8988T (cell line): ENCODE data around the gene ANAPC4.
A peak's percentile ranks its signal among the peaks of the same experiment; 100 is the strongest.

ENCODE experiments used
- DNase-seq: peaks from one replicate; pipeline ENCODE4 v3.0.0; 2011

The ANAPC4 gene

DNA sequence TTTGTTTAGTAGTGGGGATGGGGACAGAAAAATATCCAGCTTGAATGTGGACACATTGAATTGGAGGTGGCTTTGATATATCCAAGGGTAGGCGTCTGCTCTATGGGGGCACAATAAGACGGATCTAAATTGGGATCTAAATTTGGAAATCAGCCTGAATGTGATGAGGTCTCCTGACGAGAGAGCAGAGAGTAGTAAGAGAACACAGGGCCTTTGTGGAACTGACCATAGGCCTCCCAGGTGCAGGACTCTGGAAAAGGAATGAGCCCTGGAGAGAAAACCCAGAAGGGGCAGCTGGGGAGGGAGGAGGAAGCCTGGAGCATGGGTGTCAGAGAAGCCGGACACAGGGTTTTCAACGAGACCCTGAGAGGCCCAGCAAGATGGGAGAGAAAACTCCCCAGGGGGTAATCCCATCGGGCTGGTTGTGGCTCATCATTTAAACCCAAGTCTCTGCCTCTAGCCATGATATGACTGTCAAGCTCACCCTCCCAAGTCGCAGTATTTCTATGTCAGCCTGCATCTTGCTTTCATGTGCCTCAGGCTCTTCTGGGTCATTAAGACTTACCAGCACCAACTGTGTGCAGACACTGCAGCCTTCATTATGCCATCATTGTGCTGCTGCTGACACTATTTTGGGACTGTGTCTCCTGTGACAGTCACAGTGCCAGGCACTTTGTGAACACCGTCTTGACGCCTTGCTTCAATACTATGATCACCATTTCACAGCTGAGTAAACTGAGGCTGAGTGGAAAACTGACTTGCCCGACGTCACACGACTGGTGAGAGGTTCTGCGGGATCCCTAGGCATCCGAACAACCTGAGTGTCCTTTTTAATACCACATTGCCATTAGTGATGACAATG is 57.1 kb downstream of the ANAPC4 start:
- no peak for DNase-seq

DNA sequence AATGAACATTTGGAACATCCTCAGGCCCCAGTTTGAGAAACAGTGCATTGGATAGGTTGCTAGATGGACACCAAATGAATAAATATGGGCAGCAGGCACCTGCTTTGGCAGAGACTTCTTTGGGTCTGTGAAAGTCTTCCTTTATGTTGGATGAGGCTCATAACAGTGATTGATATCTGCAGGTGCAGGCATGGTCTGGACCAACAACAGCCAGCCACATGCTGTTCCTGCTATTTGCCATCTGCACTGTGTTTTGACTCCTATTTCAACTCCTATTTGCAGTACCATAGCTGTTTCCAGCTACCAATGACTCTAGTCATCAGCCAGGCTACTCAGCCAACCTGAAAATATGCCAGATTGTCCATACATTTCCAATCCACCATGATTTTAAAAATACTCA is 60.9 kb downstream of the ANAPC4 start:
- DNase-seq: no peak

DNA sequence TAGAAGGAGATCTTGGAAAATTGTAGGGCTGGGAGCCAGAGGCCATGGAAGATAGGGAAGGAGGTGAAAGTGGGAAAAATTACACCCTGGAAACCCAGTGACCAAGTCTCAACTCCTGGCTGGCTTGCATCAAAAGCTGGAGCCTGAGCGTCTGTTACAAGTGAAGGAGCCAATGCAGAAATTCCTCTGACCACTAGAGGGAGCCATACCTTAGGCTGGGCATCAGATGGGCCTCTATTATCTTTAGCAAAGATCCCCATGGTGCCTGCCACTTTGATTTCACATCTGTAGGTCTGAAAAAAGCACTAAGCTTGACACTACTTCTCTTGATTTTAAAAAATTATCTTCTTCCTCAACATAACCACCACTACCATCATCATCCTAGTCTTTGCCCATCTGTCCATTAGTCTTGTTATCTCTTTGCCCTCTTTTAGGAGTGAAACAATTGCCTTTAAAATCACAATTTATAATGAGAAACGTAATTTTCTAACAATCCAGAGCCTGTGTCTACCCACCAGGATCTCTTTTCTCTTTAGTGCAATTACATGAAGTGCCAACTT is 62.9 kb downstream of the ANAPC4 start:
- DNase-seq: peak; percentile 42

DNA sequence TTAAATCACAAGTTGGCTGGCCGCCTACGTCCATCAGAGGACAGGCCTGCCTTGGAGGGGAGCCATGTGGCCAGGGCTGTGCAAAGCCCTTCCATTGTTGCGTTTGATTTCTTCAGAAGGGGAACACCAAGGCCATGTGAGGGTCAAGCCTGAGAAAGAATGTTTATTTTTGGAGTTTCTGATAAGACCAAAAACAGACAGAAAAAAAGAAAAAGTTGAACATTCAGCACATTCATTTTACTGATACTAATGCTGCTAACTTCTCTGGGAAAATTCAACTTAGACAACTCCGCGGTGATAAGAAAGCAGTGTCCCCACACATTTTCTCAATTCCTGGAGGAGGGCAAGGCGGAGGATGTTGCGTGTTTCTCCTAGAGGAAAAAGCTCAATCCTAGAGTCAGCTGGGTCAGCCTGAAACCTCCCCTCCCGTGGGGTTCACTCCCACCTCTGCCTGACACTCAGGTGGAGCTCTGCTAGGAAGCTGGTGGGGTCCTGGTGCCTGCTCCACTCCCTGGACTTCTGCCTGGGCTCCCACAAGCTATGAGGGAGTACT is 63.5 kb downstream of the ANAPC4 start:
- no peak for DNase-seq

DNA sequence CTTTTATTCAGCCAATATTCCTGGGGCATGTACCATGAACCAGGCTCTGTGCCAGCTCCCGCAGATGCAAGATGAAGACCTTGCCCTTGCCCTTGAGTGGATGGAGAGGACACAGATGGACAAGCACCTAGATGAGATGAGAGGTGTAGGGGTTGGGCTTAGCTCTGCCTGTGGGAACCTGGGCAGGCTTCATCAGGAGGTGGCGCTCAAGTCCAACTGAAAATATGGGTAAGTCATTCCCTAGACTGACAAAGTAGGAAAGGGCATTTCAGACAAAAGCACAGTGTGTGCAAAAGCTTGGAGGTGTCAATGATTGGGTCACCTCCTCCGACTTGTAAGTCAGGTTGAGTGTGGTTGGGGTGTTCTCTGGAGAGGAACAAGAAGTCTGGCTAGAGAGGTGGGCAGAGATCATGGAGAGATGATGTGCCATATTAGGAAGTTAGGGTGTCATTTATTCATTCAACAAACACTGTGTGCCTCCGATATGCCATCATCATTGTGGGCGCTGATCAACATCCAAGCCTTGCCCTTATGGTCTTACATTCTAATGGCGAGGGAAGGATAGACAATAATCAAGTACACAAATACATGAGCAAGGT is 64.6 kb downstream of the ANAPC4 start:
- peak; percentile 29 for DNase-seq

DNA sequence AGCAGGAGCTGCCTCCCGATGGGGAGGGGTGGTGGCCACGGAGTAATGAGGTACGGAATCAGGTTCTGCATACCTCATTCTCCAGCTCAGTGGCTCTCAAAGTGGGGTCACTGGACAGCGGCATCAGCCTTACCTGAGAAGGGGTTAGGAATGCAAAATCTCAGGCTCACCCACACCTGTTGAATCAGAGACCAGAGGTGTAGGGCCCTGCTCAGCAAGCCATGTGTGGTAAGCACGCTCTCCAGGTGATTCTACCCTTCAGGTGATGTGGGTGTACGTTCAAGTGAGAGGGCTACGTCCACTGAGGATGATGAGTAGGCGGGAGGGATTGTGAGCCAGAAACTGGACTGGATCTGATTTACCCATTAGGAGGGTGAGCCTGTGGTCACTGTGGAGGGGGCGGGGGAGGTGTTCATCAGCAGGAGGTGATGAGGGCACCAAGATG is 65.8 kb downstream of the ANAPC4 start:
- DNase-seq: no peak

DNA sequence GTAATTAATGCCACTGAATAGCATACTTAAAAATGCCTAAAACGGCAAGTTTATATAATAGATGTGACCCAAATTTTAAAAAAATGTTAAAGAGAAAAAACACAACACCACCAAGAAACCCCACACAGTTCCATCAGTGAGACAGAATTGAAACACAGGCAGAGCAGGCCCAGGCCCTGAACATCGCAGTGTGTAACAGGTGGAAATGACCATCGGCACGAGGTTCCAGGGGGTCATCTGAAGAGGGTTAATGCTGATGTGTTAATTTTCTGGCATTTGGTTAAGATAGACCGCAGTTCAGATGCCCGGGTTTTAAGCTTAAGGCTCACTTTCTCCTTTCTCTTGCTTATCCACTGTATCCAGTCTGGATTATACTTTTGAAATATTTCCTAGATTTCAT is 66.8 kb downstream of the ANAPC4 start:
- DNase-seq: no peak

DNA sequence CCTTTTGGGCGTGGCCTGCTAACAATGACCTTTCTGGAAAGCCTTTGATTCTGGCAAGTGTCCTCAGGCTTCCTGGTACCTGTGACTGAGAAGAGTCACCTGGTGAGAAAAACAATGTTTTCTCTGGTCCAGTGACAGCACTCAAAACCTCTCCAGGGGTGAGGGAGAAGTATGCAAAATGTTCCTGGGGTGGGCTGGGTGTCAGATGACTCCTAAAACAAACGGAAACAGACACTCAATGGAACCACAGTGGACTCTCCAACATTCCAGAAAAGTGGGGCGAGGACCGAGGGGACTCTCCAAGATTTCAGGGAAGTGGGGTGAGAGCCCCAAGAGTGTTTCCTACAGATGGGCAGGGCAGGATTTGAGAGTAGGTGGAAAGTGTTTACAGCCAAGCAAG is 69.5 kb downstream of the ANAPC4 start:
- DNase-seq: no peak

DNA sequence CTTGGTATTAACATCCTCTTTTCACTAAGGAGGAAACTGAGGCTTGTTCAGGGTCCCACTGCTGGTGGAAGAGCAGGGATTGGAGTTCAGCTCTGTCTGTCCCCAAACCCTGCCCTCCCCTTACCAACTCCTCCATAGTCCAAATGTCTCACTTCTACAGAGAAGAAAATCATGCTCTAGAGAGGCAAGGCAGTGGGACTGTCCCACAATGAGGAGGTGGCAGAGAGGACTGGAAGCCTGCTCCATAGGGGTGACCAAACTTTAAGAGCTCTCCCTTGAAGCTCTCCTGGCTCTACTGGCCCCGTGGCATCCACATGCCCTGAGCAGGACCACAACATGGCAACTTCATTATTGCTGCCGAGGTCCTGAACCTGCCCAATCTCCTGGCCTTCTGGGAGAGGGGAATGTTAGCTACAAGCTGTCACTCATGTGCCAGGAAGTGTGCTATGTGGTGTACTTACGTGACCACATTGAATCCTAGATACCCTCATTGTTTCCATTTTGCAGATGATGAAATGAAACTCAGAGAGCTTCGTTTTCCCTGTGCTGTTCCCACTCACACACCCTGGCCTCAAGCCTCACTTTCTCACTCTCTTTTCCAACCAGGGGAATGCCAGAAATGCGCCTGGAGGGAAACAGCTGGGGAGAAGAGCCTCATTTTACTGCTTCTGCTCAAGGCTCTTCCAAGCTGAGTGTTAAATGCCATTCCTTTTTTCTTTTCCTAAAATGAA is 71.5 kb downstream of the ANAPC4 start:
- no peak for DNase-seq

DNA sequence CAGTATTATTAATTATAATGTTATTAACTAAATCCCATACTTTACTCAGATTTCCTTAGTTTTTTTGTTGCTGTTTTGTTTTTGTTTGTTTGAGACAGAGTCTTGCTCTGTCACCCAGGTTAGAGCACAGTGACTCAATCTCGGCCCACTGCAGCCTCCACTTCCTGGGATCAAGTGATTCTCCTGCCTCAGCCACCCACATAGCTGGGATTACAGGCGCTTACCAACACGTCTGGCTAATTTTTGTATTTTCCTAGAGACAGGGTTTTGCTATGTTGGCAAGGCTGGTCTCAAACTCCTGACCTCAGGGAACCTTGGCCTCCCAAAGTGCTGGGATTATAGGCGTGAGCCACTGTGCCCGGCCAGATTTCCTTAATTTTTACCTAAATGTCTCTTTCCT is 72.2 kb downstream of the ANAPC4 start:
- DNase-seq: no peak

DNA sequence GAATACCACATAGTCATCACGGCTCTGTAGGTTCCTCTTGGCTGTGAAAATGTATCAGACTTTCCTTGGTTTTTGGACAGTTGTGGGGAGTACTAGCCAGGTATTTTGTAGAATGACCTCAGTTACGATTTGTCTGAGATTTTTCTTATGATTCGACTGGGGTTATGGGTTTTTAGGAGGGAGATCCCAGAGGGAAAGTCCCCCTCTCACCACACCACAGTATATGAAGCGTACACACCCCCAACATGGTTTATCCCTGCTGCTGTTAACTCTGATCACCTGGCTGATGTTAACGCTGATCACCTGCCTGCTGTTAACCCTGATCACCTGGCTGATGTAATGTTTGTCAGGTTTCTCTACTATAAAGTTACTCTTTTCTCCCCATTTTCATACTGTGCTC is 72.6 kb downstream of the ANAPC4 start:
- DNase-seq: no peak

DNA sequence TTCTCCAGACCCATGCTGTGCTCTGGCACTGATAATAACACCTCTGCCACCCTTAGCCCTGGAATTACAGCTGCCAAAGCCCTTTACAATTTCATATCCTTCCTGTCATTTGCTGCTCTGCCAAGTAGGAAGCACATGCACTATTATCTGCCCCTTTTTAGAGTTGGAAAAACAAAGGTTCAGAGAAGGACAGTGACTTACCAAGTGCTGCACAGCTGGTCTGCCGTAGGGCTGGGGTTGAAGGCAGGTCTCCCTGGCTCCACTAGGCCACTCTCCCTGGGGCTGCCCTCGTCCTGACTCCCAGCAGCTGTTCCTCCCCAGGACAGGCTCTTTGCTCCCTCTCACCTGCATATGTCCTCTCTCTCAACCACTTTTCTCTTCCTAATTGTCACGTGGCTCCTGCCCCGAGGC is 73.4 kb downstream of the ANAPC4 start:
- no peak for DNase-seq

DNA sequence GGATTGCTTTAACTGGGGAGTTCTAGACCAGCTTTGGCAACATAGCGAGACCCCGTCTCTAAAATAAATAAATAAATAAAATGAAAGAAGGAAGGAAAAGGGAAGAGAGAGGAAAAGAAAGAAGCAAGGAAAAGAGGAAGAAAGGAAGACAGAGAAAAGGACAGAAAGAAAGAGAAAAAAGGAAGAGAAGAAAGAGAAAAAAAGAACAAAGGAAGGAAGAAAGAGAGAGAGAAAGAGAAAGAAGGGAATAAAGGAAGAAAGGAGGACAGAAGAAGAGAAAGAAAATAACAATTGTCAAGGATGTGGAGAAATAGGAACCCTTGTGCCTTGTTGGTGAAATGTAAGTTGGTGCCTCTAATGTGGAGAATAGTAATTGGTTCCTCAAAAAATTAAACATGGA is 74.6 kb downstream of the ANAPC4 start:
- DNase-seq: no peak

DNA sequence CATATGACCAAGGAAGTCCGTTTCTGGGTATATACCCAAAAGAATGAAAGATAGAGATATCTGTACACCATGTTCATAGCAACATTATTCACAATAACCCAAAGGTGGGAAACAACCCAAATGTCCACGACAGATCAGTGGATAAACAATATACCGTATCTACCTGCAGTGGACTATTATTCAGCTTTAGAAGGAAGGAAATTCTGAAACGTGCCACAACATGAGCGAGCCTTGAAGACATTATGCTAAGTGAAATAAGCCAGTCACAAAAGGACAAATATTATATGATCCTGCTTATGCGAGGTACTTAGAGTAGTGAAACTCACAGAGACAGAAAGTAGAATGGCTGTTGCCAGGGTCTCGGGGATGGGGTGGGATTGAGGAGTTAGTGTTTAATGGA is 75.0 kb downstream of the ANAPC4 start:
- no peak for DNase-seq

DNA sequence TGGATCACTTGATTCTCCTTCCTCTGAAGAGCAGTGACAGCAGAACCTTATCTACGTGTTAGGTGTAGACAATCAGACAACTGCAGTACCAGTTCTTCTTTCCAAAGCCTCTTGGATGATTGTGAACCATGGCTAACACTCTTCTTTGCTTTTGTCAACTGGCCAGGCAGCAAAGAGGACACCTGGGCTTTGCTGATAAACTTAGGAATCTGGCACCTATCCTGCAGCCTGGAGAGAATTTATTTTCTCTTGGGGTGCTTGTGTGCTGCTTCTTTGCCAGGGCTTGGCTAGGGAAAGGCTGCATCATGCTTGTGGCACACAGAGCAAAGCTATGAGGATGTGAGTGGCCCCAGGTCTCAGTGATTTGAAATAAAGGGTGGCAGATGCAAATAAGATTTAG is 77.4 kb downstream of the ANAPC4 start:
- no peak for DNase-seq

DNA sequence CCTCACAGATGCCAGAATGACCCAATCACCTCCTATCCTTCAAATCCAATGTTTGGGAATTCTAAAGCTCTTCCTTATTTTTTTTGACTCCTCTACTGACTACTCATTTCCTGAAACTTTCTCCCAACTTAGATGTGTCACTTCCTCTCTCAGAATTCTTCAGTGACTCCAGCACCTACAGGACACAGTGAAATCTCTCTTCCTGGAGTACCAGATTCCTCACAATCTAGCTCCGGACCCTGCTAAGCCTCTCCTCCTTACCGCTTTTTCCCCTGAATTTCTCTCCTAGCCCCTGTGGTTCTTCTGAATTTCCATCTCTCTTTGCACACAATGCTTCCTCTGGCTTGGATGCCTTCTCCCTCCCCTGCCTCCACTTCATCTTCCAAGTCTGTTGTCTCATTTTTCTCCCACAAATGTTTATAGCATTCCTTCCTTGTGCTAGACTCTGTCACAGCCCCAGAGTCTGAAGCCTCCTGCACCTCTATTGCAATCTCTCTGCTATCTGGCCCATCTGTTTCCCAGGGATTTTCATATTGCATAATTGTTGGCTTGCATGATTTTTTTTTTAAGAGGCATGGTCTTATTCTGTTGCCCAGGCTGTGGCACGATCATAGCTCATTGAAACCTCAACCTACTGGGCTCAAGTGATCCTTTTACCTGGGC is 80.1 kb downstream of the ANAPC4 start:
- peak; percentile 54 for DNase-seq

DNA sequence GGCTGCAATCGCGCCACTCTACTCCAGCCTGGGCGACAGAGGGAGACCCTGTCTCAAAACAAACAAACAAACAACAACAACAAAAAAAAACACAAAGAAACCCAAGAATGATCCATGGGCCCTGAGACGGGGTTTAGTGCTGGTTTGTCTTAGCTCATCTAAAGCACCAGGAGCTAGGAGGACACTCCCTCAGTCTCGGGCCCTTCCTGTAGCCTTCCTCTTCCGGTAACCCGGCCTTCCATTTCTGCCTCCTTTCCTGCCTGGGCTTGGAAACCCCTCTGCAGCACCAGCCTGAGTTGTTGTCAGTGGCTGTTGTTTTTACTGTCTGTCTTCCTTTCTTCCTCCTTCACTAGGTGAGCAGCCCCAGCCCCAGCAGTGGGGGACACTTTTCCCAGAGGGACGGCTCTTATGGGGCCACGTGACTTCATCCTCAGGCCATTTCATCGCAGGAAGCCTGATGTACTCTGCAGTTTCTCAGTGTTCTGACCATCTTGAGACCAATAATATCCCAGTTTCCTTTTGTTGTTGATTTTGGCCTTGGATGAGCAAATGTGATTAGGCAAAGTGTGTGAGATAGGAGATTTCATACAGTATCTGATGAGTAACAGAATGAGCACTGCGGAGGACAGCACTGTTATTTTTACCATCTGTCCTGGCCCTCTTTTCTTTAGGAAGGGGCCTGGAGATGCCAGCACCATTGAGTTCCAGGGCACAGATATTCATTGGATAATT is 90.1 kb downstream of the ANAPC4 start:
- no peak for DNase-seq

DNA sequence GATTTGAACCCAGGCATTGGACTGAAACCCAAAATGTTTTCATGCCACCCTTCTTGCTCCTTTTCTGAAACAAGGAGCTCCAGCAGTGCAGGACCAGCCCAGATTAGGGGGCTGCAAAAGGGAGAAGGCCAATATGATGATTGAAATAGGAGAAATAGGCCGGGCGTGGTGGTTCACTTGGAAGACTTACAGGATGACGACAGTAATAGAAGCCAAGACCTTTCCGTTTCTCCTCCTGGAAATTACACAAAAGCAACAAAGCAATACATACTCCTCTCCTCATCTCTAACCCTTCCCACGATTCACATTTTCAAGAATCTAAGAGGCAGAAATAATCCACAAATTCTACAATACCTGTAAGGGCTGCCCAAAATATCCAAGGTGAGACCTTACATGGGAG is 90.8 kb downstream of the ANAPC4 start:
- DNase-seq: no peak
